ENCODE data around the gene FOXN1. TPM values are rescaled to one million over a fixed set of nuclear protein-coding genes. Genes with fewer than 3 reads are reported as not detected.

The FOXN1 gene
- total RNA-seq, 1 experiment from 2014 or later = not detected

DNA sequence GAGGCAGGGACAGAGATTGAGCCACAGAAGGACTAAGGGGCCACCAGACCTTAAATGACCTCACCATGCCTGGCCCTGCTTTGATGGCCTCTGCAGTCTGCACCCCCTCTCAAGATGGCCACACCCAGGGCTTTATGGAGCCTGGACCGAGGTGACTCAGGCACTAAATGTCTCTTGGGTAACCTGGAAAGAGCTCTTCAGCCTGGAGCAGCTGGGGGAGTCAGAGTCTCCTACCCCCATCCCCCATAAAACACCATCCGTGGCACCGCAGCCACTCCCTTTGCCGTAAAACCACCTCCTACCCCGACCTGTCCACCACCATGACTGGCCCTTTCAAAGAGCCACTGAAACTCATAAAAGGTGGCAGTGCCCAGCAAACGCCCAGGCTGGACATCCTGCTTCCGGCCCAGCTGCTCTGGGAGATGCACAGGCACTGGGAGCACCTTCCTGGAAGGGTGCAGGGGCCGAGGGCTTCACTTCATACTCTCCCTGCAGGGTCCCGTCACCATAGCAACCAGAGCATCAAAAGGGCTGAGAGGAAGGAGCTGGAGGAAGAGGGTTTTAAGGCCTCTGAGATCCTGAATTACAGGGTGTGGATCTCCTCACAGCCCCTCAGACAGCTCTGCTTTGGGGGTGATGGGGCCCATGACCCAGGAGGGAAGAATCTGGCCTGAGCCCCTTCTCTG lies 22.3 kb downstream of the FOXN1 start:
- no peak overlapping the region for H3K4me3 ChIP-seq
- peak; percentile 62 for DNase-seq
- no peaks in the 10 kb centered on the region for H3K9me3 ChIP-seq

DNA sequence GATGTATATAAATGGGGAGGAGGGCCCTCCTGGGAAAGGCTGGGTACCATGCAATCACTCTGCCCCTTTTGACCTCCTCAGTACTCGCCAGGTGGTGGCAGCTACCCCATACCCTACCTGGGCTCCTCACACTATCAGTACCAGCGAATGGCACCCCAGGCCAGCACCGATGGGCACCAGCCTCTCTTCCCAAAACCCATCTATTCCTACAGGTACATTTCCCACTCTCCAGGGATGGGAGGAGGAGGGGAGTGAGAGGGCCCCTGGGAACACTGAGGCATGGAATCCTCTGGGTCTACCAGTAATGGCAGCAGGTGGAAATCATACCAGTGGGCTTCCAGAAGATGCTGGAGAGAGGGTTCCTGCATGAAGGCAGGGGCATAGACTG lies 22.9 kb downstream of the FOXN1 start:
- Histone ChIP-seq H3K36me3 (no peaks in the 10 kb centered on the region), H3K27me3 (no peaks in the 10 kb centered on the region), H3K4me3 (no peak overlapping the region), H3K9me3 (no peaks in the 10 kb centered on the region)
- no peak for DNase-seq

More for the DNA sequence above, 22.3 kb downstream of the FOXN1 start:
- Histone ChIP-seq H3K36me3 (no peaks in the 10 kb centered on the region), H3K27me3 (no peaks in the 10 kb centered on the region)

DNA sequence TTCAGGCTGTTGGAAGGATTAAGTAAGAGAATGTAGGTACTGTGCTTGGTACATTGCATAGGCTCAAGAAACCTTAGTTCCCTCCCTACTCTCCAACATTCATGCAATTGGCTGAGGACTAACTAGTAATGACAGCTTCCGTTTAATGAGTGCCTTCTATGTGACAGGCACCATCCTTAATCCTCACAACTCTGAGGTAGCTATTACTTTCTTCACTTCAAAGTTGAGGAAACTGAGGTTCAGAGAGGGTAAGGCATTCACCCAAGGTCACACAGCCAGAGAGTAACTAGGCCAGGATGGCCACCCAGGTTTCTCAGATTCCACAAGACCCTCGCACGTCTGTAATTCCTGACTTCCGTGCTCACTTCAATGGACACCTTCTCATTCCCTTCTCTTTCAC lies 24.1 kb downstream of the FOXN1 start:
- no peak overlapping the region for H3K4me3 ChIP-seq
- H3K36me3 ChIP-seq = no peaks in the 10 kb centered on the region
- H3K9me3 ChIP-seq = no peaks in the 10 kb centered on the region
- no peak for DNase-seq
- no peaks in the 10 kb centered on the region for H3K27me3 ChIP-seq

DNA sequence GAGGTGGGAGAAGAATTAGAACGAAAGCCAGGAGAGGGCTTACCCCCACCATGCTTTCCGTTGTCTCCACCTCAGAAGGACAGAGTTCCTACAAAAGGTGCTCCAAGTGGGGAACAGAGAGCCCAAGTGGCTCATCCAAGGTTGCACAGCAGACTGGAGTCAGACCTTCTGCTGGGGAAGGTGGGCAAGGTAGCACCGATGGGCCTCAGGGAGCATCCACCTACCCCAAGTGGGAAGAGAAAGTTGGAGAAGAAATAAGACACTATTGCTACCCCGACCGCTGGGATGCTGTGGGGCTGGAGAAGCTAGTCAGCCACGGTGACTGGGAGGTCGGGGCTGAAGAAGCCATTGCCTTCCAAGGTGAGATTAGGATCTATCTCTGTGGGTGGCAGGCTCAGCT lies 24.8 kb downstream of the FOXN1 start:
- H3K9me3 ChIP-seq = no peaks in the 10 kb centered on the region
- no peaks in the 10 kb centered on the region for H3K27me3 ChIP-seq
- no peak overlapping the region for H3K4me3 ChIP-seq
- DNase-seq = no peak
- H3K36me3 ChIP-seq = no peaks in the 10 kb centered on the region

DNA sequence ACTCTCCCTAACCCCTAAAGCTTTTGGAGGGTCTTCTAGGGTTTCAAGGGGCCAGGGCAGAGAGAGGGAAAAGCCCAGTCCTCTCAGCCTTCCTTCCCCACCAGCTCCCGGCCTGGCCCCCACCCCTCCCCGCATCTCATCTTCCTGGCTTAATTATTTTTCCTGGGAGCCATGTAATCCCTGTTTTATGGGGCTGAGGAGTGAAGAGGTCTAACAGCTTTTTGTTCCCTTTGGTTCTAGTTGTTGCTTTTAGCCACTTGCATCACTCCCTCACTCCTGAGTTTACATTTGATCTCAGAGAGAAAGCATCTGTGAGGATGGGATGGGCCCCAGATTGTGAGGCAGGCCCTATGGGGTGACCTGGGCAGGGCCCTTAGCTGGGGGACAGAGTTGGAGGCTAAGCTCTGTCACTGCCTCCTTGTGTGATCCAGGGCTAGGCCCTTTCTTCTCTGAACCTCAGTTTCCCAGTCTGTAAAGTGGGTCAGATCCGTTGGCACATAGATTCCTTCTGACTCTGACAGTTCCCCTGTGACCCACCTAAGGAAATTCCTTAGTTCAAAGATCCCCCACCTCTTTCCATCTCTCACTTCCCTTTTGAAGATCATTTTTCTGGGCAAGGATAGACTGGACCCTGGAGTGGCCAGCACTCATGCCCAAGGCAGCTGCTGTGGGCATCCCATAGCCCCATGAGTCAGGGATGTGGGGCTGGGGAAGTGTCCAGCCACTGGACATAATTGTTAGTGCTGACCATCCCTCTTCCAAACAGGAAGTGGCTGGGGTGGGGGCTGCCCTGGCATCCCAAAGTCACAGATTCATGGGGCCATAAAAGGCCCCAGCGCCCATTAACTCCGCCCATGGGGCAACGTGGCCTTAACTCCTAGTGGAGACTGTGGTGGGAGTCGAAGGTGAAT lies 26.2 kb downstream of the FOXN1 start:
- no peaks in the 10 kb centered on the region for H3K27me3 ChIP-seq
- H3K4me3 ChIP-seq = no peak overlapping the region
- peak; percentile 74 for DNase-seq
- no peaks in the 10 kb centered on the region for H3K36me3 ChIP-seq
- H3K9me3 ChIP-seq = no peaks in the 10 kb centered on the region

DNA sequence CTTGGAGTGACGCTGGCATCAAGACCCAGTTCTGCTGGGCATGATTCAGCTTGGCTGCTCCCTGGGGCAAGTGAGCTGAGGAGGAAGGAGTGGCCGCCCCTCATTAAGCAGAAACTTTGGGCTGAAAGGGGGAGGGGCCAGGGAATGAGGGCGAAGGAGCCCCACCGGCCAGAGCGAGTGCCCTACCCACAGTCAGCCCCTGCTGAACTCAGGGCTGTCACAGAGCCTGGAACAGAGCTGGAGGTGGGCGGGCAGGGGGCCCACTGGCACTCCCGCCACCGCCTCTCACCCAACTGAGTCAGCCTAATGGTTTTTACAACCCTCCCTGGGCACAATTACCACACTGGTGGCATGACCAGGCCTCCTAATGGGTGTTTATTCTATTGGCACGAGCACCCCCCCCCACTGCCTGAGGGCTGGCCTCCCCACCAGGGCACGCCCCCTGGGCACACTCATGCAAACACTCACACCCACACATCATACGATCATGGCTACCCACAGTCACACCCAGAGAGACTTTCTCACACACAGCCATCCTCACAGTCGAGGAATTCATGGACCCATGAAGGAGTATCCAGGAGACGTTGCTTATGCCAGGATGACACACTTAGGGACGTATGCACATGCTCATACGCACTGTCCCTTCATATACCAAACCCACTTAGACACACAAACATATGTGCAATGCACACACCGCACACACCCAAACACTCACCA lies 27.1 kb downstream of the FOXN1 start:
- no peaks in the 10 kb centered on the region for H3K27me3 ChIP-seq
- no peaks in the 10 kb centered on the region for H3K9me3 ChIP-seq
- no peaks in the 10 kb centered on the region for H3K36me3 ChIP-seq
- H3K4me3 ChIP-seq = no peak overlapping the region
- DNase-seq = peak; percentile 92

DNA sequence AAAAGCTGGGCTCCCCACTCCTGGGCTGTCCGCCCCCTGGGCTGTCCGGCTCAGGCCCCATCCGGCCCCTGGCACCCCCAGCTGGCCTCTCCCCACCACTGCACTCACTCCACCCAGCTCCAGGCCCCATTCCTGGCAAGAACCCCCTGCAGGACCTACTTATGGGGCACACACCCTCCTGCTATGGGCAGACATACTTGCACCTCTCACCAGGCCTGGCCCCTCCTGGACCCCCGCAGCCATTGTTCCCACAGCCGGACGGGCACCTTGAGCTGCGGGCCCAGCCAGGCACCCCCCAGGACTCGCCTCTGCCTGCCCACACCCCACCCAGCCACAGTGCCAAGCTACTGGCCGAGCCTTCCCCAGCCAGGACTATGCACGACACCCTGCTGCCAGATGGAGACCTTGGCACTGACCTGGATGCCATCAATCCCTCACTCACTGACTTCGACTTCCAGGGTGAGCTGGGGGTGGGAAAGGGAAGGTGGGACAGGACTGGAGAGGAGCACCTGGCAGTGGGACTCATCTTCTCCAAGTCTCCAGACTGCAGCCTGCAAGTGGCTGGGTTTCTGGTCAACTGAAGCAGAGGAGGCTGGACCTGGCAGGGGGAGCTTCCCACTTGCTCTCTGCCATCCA lies 28.7 kb downstream of the FOXN1 start:
- no peaks in the 10 kb centered on the region for H3K36me3 ChIP-seq
- H3K27me3 ChIP-seq = no peaks in the 10 kb centered on the region
- no peaks in the 10 kb centered on the region for H3K9me3 ChIP-seq
- no peak overlapping the region for H3K4me3 ChIP-seq
- DNase-seq = no peak

DNA sequence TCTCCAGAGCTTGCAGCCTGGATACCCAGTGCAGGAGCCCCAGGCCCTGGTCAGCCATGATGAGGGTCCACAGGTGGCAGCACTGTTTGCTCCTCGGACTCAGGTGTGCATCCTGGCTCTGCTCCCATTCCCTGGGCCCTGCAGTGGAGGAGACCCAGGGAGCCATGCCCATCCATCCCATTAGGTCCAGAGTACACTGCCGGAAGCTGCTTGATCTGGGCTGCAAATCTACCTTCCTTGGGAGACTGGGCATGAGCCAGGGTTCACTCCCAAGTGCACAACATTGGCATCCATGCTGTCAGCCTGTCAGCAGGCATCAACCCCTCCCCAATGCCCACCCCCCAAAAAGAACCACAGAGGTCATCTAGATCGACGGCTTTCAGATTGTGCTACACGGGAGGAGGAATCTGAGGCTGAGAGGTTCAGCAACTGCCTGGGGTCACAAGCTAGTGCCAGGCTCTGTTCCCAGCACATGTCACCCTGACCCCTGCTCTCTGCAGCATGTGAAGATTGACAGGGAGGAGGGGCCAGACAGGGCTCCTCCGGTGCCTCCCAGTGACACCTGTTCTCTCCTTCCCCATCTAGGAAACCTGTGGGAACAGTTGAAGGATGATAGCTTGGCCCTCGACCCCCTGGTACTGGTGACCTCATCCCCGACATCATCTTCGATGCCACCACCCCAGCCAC lies 30.5 kb downstream of the FOXN1 start:
- Histone ChIP-seq H3K36me3 (no peaks in the 10 kb centered on the region), H3K9me3 (no peaks in the 10 kb centered on the region), H3K4me3 (no peak overlapping the region), H3K27me3 (no peaks in the 10 kb centered on the region)
- no peak for DNase-seq

DNA sequence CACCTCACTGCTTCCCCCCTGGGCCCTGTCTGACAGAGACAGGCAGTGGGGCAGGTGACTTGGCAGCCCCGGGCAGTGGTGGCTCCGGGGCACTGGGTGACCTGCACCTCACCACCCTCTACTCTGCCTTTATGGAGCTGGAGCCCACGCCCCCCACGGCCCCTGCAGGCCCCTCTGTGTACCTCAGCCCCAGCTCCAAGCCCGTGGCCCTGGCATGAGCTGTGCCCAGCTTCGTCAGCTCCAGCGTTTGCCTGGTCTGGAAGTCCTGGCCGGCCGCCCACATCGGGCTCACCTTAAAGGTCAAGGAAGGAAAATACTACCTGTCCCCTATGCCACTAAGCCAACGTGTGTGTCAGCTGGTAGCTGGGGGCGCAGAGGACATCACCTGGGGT lies 31.1 kb downstream of the FOXN1 start:
- no peaks in the 10 kb centered on the region for H3K9me3 ChIP-seq
- no peak for DNase-seq

DNA sequence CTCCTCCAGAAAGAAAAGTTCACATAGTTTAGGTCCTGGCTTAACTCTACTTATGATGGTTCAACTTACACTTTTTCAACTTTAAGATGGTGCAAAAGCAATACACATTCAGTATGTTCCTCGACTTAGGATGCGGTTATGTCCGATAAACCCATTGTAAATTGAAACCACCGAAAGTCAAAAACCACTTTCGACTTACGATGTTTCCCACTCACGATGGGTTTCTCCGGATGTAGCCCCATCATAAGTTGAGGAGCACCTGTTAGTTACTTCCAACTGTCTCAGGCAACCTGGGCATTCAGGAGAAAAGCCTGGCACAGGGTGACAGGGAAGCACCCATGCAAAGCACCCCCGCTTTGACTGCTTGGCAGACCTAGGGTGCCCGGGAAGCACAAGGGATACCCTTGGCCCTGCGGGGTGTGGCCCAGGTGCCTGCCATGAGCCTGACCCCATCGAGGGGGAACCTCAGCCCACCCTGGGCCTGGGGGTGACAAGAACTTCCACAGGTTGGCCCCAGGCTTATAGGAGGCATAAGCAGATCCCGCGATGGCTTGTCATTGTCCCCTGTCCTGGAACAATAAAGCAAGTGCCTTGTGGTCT lies 32.2 kb downstream of the FOXN1 start:
- H3K36me3 ChIP-seq = no peaks in the 10 kb centered on the region
- H3K27me3 ChIP-seq = no peaks in the 10 kb centered on the region
- no peak overlapping the region for H3K4me3 ChIP-seq
- no peaks in the 10 kb centered on the region for H3K9me3 ChIP-seq
- DNase-seq = no peak

More for the DNA sequence above, 31.1 kb downstream of the FOXN1 start:
- Histone ChIP-seq H3K36me3 (no peaks in the 10 kb centered on the region), H3K4me3 (no peak overlapping the region), H3K27me3 (no peaks in the 10 kb centered on the region)

DNA sequence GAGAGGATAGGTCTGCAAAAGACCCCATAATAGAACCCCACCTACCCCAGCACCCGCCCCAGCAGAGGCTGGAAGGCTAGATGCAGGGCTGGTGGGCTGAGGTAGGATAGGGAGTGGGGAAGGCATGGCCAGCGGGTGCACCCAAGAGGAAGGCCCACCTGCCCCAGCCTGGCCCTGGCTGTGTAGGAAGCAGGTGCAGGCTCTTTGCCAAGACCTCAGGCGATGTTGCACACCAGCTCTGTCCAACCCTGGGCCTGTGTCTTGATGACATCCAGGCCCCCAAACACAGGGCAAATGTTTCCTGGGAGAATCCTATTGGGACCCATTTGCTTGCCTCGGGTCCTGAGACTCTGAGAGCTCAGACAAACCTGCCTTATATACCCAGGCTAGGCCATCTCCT lies 34.1 kb downstream of the FOXN1 start:
- H3K4me3 ChIP-seq = no peak overlapping the region
- H3K27me3 ChIP-seq = no peaks in the 10 kb centered on the region
- no peak for DNase-seq

DNA sequence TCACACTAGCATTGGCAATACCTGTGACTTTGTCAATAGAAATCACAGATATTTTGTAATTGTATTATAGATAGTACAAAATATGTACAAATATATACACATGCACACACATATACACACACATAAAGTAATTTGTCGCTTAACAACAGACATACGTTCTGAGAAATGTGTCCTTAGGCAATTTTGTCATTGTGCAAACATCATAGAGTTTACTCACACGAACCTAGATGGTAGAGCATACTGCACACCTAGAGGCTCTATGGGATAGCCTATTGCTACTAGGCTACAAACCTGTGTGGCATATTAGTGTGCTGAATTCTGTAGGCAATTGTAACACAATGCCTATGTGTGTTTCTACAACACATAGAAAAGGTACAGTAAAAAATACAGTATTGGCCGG lies 35.3 kb downstream of the FOXN1 start:
- DNase-seq = no peak
- Histone ChIP-seq H3K36me3 (peaks cover under 1% of the 10 kb centered on the region; the same call in 1 of the 2 replicates), H3K4me3 (no peak overlapping the region), H3K27me3 (no peaks in the 10 kb centered on the region), H3K9me3 (no peaks in the 10 kb centered on the region)

More for the DNA sequence above, 34.1 kb downstream of the FOXN1 start:
- H3K36me3 ChIP-seq = no peaks in the 10 kb centered on the region
- no peaks in the 10 kb centered on the region for H3K9me3 ChIP-seq

DNA sequence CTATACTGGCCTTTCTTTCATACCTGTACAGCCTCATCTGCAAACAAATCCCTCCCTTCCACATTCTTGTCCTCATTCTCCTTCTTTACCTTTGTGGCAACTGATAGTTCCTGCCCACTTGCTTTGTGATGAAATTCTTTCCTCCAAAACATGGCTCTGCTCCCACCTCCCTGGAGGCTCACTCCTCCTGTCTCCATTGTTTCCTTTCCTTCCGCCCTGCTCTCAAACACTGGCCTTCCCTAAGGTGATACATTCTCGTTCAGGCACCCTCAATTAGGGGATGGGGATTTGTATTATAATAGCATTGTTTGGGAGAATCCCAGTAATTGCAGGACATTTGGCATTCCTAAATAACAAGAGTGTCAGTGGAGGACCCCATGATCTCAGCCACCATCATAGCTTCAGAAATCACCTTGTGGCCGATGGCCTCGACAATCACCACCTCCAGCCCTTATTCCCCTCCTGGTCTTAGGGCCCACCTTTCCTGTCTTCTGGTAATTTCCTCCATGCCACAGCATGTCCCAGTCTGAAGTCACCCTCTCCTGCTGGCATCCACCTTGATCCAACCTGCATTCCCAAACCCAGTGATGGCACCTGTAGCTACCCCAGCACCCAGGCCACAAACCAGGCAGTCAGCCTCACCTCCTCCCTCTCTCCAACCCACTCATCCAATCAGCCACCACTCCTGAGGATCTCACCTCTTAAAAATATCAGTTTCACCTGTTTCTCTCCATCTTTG lies 38.4 kb downstream of the FOXN1 start:
- H3K9me3 ChIP-seq = no peaks in the 10 kb centered on the region
- peaks cover 22% of the 10 kb centered on the region for H3K36me3 ChIP-seq
- no peak overlapping the region for H3K4me3 ChIP-seq
- DNase-seq = no peak
- H3K27me3 ChIP-seq = no peaks in the 10 kb centered on the region

DNA sequence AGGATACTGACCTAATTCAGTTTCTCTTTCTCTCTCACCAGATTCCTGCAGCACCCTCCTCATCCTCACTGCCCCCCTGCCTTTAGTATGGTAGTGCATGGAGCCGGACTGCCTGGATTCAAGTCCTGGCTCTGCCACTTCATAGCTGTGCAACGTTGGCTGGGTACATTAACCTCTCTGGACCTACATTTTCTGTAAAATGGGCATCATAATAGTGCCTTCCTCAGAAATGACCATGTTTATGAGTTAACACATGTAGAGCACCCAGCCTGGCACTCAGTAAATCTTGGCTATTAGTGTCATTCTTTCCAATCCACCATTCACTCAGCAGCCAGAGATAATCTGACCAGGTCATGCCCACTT lies 39.0 kb downstream of the FOXN1 start:
- Histone ChIP-seq H3K27me3 (no peaks in the 10 kb centered on the region), H3K4me3 (no peak overlapping the region), H3K9me3 (no peaks in the 10 kb centered on the region), H3K36me3 (peaks cover 22% of the 10 kb centered on the region)
- DNase-seq = no peak

DNA sequence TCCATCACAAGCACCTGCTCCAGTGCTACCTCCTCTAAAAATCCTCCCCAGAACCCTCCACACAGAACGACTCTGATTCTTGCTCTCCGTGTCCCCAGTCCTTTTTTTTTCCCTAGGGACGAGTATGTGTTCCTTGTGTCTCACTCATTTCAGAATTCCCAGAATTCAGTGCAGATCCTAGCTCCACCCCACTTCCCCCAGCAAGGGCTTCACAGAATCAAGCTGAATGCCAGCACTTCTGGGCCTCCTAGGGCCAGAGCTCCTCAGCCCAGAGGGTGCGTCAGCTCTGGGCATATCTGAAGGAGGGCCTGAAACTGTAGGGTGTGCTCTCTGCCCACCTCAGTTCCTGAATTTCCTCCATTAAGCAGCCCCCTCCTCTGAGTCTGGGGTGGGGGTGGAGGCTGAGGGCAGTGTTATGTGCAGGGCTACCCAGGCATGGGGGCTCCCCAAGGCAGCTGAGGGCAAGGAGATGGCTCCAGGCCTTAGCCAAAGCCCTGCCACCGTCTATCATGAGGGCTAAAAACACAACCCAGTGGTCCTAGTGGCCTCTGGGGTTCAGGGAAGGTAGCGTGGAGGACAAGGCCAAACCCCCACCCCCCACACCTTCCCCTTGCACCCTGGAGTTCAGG lies 39.8 kb downstream of the FOXN1 start:
- Histone ChIP-seq H3K9me3 (no peaks in the 10 kb centered on the region), H3K4me3 (no peak overlapping the region), H3K36me3 (peaks cover 22% of the 10 kb centered on the region), H3K27me3 (no peaks in the 10 kb centered on the region)
- DNase-seq = no peak
